ENCODE results near the gene SOCS2.
"Not testable (repeated sequence)": the region's sequence is repeated elsewhere in the genome, so short reads cannot be mapped to it uniquely, and the experiment has no call there.

The SOCS2 gene, protein sequence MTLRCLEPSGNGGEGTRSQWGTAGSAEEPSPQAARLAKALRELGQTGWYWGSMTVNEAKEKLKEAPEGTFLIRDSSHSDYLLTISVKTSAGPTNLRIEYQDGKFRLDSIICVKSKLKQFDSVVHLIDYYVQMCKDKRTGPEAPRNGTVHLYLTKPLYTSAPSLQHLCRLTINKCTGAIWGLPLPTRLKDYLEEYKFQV

DNA sequence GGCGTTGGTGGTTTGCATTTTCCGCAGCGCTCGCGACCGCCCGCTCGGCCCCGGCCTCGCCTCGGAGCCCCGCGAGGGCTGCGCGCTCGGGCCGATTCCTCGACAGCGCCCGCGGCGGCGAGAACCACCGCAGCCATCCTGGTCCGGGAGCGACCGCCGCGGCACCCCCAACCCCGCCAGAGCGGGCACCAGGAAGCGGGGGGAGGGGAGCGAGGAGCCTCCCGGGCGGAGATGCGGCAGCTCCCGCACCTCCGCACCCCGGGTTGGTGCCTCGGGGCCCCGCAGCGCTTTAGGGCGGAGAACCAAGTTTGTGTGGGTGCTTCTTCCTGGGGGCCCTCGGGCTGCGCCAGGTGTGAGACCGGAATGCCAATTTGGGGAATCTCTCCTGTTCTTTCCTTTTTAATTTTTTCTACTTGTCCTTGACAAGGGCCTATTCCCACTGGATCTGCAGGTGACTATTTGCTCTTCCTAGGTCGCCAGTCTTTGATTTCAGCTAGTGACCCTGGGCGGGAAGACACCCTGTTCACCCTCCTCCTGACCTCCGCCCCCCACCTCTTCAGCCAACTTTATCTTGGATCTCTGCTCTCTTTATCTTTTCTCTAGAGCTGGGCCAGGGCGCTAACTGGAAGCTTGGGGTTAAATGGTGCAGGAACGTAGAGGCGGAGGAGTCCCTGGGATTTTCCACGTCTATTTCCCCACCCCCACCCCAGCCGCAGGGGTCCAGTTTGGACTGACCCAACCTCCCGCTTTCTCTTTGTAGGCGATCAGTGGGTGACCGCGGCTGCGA lies at the start of gene SOCS2:
SOCS2 (plus strand) TSS at position 751 of the 787 bp plus-strand sequence. CDS start 223 bp downstream, outside the sequence.
- peak; percentile 42 for DNase-seq

- DNase-seq, result no peak
Observed at GRCh38 chr12:93524386-93525133, 47.9 kb upstream of the SOCS2 start.

DNA sequence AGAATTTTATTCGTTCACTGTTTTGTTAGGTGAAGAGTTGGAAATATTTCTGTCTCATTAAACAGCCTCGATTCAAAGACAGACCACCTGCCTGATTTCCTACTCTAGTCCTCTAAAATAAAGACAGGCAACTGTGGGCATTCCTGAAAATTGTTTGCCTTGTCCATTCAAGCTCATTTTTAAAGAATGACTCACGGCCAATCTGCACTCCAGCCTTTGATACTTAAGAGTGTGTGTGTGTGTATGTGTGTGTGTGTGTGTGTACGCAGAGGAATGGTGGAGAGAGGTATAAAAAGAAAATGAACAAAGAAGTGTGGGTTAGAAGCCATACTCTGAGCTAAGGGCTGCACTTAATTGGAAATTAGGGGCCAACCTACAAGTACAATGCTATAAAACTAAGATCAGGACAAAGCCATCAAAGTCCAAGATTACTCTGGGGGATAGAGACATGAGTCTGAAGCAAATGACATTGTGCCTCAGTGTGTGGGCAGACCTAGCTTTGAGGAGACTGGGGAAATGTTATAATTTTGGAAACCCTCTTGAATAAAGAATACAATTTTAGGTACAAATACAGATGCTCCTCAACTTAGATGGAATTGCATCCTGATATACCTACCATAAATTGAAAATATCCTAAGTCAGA lies 45.6 kb upstream of the SOCS2 start:
- DNase-seq, result no peak

- DNase-seq, result no peak
Observed at GRCh38 chr12:93530358-93530757, 42.1 kb upstream of the SOCS2 start.

DNA sequence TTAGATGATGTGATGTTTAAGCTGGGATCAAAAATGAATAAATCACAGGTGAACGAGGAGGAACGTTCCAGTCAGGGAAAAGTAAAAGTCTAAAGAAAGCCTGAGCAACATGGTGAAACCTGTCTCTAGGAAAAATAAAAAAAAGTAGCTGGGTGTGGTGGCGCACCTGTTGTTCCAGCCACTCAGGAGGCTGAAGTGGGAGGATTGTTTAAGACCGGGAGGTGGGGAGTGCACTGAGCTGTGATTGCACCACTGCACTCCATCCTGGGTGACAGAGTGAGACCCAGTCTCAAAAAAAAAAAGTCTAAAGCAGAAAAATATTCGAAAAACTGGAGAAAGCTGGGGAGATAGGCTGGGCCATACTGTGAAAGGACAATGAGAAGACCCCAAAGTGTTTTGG lies 39.2 kb upstream of the SOCS2 start:
- DNase-seq, result no peak

DNA sequence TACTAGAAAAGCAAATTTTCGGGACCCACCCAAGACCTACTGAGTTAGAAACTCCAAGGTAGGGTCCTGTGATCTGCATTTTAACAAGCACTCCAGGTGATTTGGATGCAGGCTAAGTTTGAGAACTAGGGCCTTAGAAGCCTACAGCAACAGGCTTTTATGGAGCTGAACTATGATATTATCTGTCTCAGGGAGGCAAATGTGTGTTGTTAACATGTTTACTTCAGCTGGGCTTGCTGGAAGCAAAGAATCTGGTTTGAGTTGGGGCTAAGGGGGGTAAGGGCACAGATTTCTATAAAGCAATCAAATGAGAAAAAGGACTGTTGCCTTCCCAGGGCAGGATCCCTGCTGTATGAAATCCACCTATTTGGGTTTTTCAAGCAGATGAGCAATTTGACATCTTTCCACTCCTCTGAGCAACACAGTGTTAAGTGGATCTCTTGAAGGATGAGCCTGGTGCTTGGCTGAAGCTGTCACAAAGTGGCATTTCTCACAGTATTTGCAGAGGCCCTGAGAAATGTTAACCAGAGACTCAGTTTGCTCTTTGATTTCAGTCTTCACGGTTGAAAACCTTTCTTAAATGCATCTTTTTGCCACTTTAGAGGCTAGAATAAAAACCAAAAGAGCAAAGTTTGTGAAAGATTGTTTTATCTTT lies 36.2 kb upstream of the SOCS2 start:
- DNase-seq, result no peak

GRCh38 chr12:93536766-93537488 lies 35.5 kb upstream of the SOCS2 start:
- no peak for DNase-seq

- no peak for DNase-seq
Observed at GRCh38 chr12:93537769-93538168, 34.7 kb upstream of the SOCS2 start.

GRCh38 chr12:93539821-93540220 lies 32.7 kb upstream of the SOCS2 start:
- DNase-seq, result no peak

DNA sequence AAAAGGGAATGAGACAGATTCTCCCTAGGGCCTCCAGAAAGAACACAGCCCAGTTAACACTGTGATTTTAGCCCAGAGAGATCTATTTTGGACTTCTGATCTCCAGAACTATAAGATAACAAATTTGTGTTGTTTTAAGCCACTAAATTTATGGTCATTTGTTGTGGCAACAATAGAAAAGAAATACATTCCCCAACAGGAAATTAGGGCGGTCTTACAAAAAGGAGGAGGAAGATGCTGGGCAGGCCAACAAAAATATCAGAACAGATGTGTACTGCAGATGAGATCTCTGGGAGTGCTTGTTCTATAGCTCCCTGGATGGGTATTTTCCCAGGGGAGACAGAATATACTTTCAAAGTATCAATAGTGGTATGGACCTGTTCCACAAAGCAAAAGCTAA lies 32.0 kb upstream of the SOCS2 start:
- DNase-seq, result no peak

- DNase-seq, result no peak
Observed at GRCh38 chr12:93541578-93542225, 30.8 kb upstream of the SOCS2 start.

GRCh38 chr12:93547778-93548177 lies 24.7 kb upstream of the SOCS2 start:
- DNase-seq, result no peak

GRCh38 chr12:93549174-93549573 lies 23.3 kb upstream of the SOCS2 start:
- DNase-seq, result no peak

- DNase-seq, result no peak
Observed at GRCh38 chr12:93550748-93551611, 21.5 kb upstream of the SOCS2 start.

GRCh38 chr12:93552427-93552826 lies 20.0 kb upstream of the SOCS2 start:
- DNase-seq, result no peak

DNA sequence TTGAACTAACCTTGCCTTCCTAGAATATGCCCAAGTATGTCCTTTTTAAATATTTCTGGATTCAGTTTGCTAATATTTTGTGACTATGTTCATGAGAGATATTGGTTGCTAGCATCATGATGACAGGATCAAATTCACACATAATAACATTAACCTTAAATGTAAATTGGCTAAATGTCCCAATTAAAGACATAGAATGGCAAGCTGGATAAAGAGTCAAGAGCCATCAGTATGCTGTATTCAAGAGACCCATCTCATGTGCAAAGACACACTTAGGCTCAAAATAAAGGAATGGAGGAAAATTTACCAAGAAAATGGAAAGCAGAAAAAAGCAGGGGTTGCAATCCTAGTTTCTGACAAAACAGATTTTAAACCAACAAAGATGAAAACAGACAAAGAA lies 14.6 kb upstream of the SOCS2 start:
- DNase-seq, result not testable (repeated sequence)

GRCh38 chr12:93558685-93559084 lies 13.8 kb upstream of the SOCS2 start:
- DNase-seq, result not testable (repeated sequence)

- DNase-seq, result no peak
Observed at GRCh38 chr12:93563807-93564538, 8.5 kb upstream of the SOCS2 start.

- DNase-seq, result no peak
Observed at GRCh38 chr12:93565760-93566159, 6.7 kb upstream of the SOCS2 start.

DNA sequence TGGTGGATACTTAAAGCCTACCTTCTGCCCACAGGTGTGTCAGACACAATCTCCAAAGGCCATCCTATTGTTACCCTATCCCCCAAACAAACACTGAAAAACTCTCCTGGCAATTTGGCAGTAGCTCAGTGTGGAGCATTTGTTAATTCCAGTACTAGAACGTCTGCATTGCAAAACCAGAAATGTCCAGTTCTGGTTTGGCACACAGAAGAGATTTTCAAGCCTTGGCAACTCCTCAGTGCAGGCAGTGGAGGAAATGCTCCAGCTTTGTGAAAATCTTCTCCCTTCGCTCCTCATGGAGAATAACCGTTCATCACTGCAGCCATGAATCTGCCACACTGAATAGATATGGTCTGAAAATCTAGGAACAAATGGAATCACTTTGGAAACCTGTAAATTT lies 5.3 kb upstream of the SOCS2 start:
- DNase-seq, result no peak
